SK-N-SH (cell line): Measurements from ENCODE around the gene EPHA3. TPM values are rescaled to one million over a fixed set of nuclear protein-coding genes. Genes with fewer than 3 reads are reported as not detected.

ENCODE experiments used
- CTCF ChIA-PET: fragments of 300-600, 350-600 bp; formaldehyde crosslinking; extraction: SDS; loops from one replicate; lab custom pipeline; 2021; lab: Yijun Ruan, JAX
- POLR2A ChIA-PET: fragments of 350-600 bp; sonication (Branson Sonifier 250); formaldehyde crosslinking; extraction: SDS; loops from one replicate; lab custom pipeline; 2020; ENCODE audit warnings: antibody characterized with exemption, inconsistent platforms; lab: Yijun Ruan, JAX
- DNase-seq: peaks from one replicate; pipeline ENCODE4 v3.0.0; 2012
- H2AFZ ChIP-seq: fragments of 200-600 bp; sonication (generic); 2 replicates; pipeline ENCODE4 v1.8.1; 2016; ENCODE audit warnings: antibody characterized with exemption, mild to moderate bottlenecking, low read depth
- H3F3A ChIP-seq: fragments of 200-600 bp; sonication (generic); replicated peaks from 2 replicates; pipeline ENCODE3; 2016; ENCODE audit warnings: antibody characterized with exemption, mild to moderate bottlenecking; ENCODE audit not compliant: insufficient read depth
- H3K27ac ChIP-seq, 2 experiments: fragments of 200-500 bp in 1 of 2; fragments of 200-600 bp in 1 of 2; sonication (Bioruptor generic) in 1 of 2; sonication (generic), shearing (Covaris generic) in 1 of 2; 2 replicates each; pipeline versions ENCODE4 v1.5.1 to v1.6.1; 2014 to 2016; ENCODE audit warnings: low read depth in 2 of 2, inconsistent platforms in 1 of 2, low read length in 1 of 2, mild to moderate bottlenecking in 1 of 2, mixed read lengths in 1 of 2
- H3K27me3 ChIP-seq: fragments of 200-600 bp; sonication (generic), shearing (Covaris generic); 2 replicates; pipeline ENCODE4 v1.6.1; 2016; ENCODE audit warnings: mixed run types; ENCODE audit not compliant: insufficient read depth
- H3K36me3 ChIP-seq, 2 experiments: fragments of 200-500 bp in 1 of 2; fragments of 200-600 bp in 1 of 2; sonication (Bioruptor generic) in 1 of 2; sonication (generic) in 1 of 2; replicated peaks in 1 of 2; 2 replicates each; pipeline versions ENCODE3 to v1.5.1; 2014 to 2016; ENCODE audit warnings: low read length in 1 of 2, mild to moderate bottlenecking in 1 of 2; ENCODE audit not compliant: insufficient read depth in 2 of 2, control insufficient read depth in 1 of 2
- H3K4me1 ChIP-seq, 2 experiments: fragments of 200-500 bp in 1 of 2; fragments of 200-600 bp in 1 of 2; sonication (Bioruptor generic) in 1 of 2; sonication (generic), shearing (Covaris generic) in 1 of 2; 2 replicates each; pipeline versions ENCODE4 v1.5.1 to v1.6.1; 2014 to 2016; ENCODE audit warnings: low read depth in 1 of 2, low read length in 1 of 2, mixed run types in 1 of 2; ENCODE audit not compliant: insufficient read depth in 2 of 2, control insufficient read depth in 1 of 2
- H3K4me2 ChIP-seq: fragments of 200-600 bp; sonication (generic), shearing (Covaris generic); 2 replicates; pipeline ENCODE4 v1.6.1; 2017; ENCODE audit warnings: mixed run types
- H3K4me3 ChIP-seq, 2 experiments: fragments of 200-500 bp in 1 of 2; fragments of 200-600 bp in 1 of 2; sonication (Bioruptor generic) in 1 of 2; sonication (generic), shearing (Covaris generic) in 1 of 2; 2 replicates each; pipeline versions ENCODE4 v1.5.1 to v1.8.1; 2014 to 2016; ENCODE audit warnings: low read depth in 2 of 2, inconsistent platforms in 1 of 2, low read length in 1 of 2, mild to moderate bottlenecking in 1 of 2, mixed read lengths in 1 of 2, moderate library complexity in 1 of 2
- H3K79me2 ChIP-seq: fragments of 200-600 bp; sonication (generic); 2 replicates; pipeline ENCODE4 v1.8.1; 2017; ENCODE audit warnings: mild to moderate bottlenecking; ENCODE audit not compliant: insufficient read depth
- H3K9ac ChIP-seq: fragments of 200-600 bp; sonication (generic); 2 replicates; pipeline ENCODE4 v1.6.1; 2017; ENCODE audit warnings: mixed run types
- H3K9me2 ChIP-seq: fragments of 200-600 bp; sonication (generic); 2 replicates; pipeline ENCODE4 v1.6.1; 2017; ENCODE audit warnings: mixed run types
- H3K9me3 ChIP-seq: fragments of 200-600 bp; sonication (generic); 2 replicates; pipeline ENCODE4 v1.6.1; 2017; ENCODE audit warnings: mixed run types, mild to moderate bottlenecking, moderate library complexity
- H4K20me1 ChIP-seq: fragments of 200-600 bp; sonication (generic); 2 replicates; pipeline ENCODE4 v1.6.1; 2017; ENCODE audit warnings: mild to moderate bottlenecking, mixed run types; ENCODE audit not compliant: insufficient read depth
- CHD2 ChIP-seq: fragments of 150-350 bp; IDR thresholded peaks from 2 replicates; pipeline ENCODE4 v1.6.1; 2018; ENCODE audit warnings: low read length; ENCODE audit not compliant: partially characterized antibody
- ELF1 ChIP-seq: IDR thresholded peaks from 2 replicates; pipeline ENCODE4 v1.4.0; 2012
- EZH2phosphoT487 ChIP-seq: fragments of 200-600 bp; sonication (generic); IDR thresholded peaks from 2 replicates; pipeline ENCODE4 v1.6.1; 2017; ENCODE audit warnings: low read depth, mixed run types, mild to moderate bottlenecking, antibody characterized with exemption, moderate library complexity, borderline replicate concordance
- FOXM1 ChIP-seq: IDR thresholded peaks from 2 replicates; pipeline ENCODE4 v1.4.0; 2012; ENCODE audit warnings: low read depth, mild to moderate bottlenecking
- GATA2 ChIP-seq: sonication (generic); formaldehyde crosslinking; IDR thresholded peaks from 2 replicates; pipeline ENCODE4 v1.5.0; 2020; ENCODE audit warnings: mild to moderate bottlenecking, missing genetic modification reagents
- MEF2A ChIP-seq: IDR thresholded peaks from 2 replicates; pipeline ENCODE4 v1.4.0; 2012; ENCODE audit warnings: low read depth, borderline replicate concordance
- NFIC ChIP-seq: IDR thresholded peaks from 2 replicates; pipeline ENCODE4 v1.4.0; 2012; ENCODE audit warnings: borderline replicate concordance
- NRF1 ChIP-seq: IDR thresholded peaks from 2 replicates; pipeline ENCODE4 v1.6.1; 2012; ENCODE audit warnings: low read depth, mild to moderate bottlenecking, low read length
- POLR2AphosphoS5 ChIP-seq: IDR thresholded peaks from 2 replicates; pipeline ENCODE4 v1.6.1; 2012; ENCODE audit warnings: low read depth, low read length
- RAD21 ChIP-seq: IDR thresholded peaks from 2 replicates; pipeline ENCODE4 v1.6.1; 2012; ENCODE audit warnings: mild to moderate bottlenecking, low read length
- RFX5 ChIP-seq: IDR thresholded peaks from 2 replicates; pipeline ENCODE4 v1.6.1; 2012; ENCODE audit warnings: mild to moderate bottlenecking, improper control_type of control experiment, low read length
- RXRA ChIP-seq: IDR thresholded peaks from 2 replicates; pipeline ENCODE4 v1.4.0; 2012; ENCODE audit warnings: low read depth, mild to moderate bottlenecking, borderline replicate concordance
- SMC3 ChIP-seq: IDR thresholded peaks from 2 replicates; pipeline ENCODE4 v1.6.1; 2012; ENCODE audit warnings: low read depth, low read length, improper control_type of control experiment
- TAF1 ChIP-seq: IDR thresholded peaks from 2 replicates; pipeline ENCODE4 v1.6.1; 2012; ENCODE audit warnings: low read depth, mild to moderate bottlenecking, low read length, moderate library complexity, borderline replicate concordance
- TEAD4 ChIP-seq: IDR thresholded peaks from 2 replicates; pipeline ENCODE4 v1.4.0; 2012; ENCODE audit warnings: mild to moderate bottlenecking, borderline replicate concordance; ENCODE audit not compliant: insufficient read depth
- YY1 ChIP-seq: IDR thresholded peaks from 2 replicates; pipeline ENCODE4 v1.4.0; 2012; ENCODE audit warnings: low read depth, mild to moderate bottlenecking
- WGBS: methylation state at CpG from one replicate; pipeline ENCODE4 v1.1.6; 2017; ENCODE audit warnings: low lambda C conversion rate; 5-methylcytosine and 5-hydroxymethylcytosine counted together
- polyA plus RNA-seq, 3 experiments: library from polyadenylated mRNA; depleted of rRNA; stranded (reverse); fragments of >200 nt; gene quantifications; 2 replicates each; pipeline ENCODE4 v1.2.3, GENCODE V29; 2012
- TF ChIP-seq, protein P1 (sequence below): IDR thresholded peaks from 2 replicates; pipeline ENCODE4 v1.6.1; 2012; ENCODE audit warnings: mild to moderate bottlenecking, low read depth, low read length, moderate library complexity
- TF ChIP-seq, protein P2 (sequence below): IDR thresholded peaks from 2 replicates; pipeline ENCODE4 v1.4.0; 2012; ENCODE audit warnings: low read depth
- TF ChIP-seq, protein P3 (sequence below): IDR thresholded peaks from 2 replicates; pipeline ENCODE4 v1.4.0; 2012; ENCODE audit warnings: low read depth, borderline replicate concordance
- TF ChIP-seq, protein P4 (sequence below): IDR thresholded peaks from 2 replicates; pipeline ENCODE4 v1.4.0; 2012; ENCODE audit warnings: low read depth, borderline replicate concordance

Gene EPHA3
- polyA plus RNA-seq, 1 of the 3 experiments (the other 2 are of a cell fraction) = not detected

DNA sequence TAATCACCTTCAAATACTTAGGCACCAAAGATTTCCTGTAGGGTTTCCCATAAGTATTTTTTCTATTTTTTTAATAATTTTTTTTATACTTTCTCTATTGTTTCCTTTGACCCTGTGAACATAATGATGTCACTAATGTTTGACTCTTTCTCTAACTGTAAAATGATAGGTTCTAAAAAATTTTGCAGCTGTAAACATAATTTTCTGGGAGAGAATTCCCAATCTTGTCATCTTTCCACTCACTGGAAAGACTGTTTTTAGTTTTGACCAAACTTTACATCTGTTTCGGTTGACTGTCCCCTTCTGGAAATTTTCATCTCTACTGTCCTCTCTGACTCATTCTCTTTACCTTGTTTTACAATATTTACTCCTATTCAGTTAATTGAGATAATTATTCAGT is 5.5 kb upstream of the EPHA3 start:
- POLR2A ChIA-PET = no interaction called here
- 3% methylated on average over 1 of the region's 1 CpG for WGBS

More for the DNA sequence above, 5.5 kb upstream of the EPHA3 start:
- Histone ChIP-seq H3K9me3 (no peaks in the 10 kb centered on the region), H3K36me3 (no peaks in the 10 kb centered on the region), H3F3A (no peaks in the 10 kb centered on the region), H4K20me1 (no peaks in the 10 kb centered on the region), H3K27ac (no peak overlapping the region), H3K4me2 (no peak overlapping the region), H3K9me2 (no peaks in the 10 kb centered on the region), H3K27me3 (peaks cover 11% of the 10 kb centered on the region), H3K4me1 (no peaks in the 10 kb centered on the region), H3K9ac (no peak overlapping the region), H3K4me3 (no peak overlapping the region), H2AFZ (no peak overlapping the region), H3K79me2 (no peaks in the 10 kb centered on the region)
- CTCF ChIA-PET = interaction anchor here (2.6 kb wide), 1 partner anchor 883 kb away, joined by 8 read pairs; no protein-coding TSS in a partner anchor
- no peak for TF ChIP-seq YY1
- no peak for TF ChIP-seq TAF1
- no peak for TF ChIP-seq FOXM1
- no peak for TF ChIP-seq NFIC
- TF ChIP-seq RXRA = no peak
- TF ChIP-seq RFX5 = no peak
- TF ChIP-seq GATA2 (CRISPR knock-in tag) = no peak
- TF ChIP-seq, protein P1, sequence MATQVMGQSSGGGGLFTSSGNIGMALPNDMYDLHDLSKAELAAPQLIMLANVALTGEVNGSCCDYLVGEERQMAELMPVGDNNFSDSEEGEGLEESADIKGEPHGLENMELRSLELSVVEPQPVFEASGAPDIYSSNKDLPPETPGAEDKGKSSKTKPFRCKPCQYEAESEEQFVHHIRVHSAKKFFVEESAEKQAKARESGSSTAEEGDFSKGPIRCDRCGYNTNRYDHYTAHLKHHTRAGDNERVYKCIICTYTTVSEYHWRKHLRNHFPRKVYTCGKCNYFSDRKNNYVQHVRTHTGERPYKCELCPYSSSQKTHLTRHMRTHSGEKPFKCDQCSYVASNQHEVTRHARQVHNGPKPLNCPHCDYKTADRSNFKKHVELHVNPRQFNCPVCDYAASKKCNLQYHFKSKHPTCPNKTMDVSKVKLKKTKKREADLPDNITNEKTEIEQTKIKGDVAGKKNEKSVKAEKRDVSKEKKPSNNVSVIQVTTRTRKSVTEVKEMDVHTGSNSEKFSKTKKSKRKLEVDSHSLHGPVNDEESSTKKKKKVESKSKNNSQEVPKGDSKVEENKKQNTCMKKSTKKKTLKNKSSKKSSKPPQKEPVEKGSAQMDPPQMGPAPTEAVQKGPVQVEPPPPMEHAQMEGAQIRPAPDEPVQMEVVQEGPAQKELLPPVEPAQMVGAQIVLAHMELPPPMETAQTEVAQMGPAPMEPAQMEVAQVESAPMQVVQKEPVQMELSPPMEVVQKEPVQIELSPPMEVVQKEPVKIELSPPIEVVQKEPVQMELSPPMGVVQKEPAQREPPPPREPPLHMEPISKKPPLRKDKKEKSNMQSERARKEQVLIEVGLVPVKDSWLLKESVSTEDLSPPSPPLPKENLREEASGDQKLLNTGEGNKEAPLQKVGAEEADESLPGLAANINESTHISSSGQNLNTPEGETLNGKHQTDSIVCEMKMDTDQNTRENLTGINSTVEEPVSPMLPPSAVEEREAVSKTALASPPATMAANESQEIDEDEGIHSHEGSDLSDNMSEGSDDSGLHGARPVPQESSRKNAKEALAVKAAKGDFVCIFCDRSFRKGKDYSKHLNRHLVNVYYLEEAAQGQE = no peak
- TF ChIP-seq ELF1 = no peak
- no peak for TF ChIP-seq SMC3
- TF ChIP-seq, protein P2, sequence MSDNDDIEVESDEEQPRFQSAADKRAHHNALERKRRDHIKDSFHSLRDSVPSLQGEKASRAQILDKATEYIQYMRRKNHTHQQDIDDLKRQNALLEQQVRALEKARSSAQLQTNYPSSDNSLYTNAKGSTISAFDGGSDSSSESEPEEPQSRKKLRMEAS = no peak
- TF ChIP-seq TEAD4 = no peak
- TF ChIP-seq, protein P3, sequence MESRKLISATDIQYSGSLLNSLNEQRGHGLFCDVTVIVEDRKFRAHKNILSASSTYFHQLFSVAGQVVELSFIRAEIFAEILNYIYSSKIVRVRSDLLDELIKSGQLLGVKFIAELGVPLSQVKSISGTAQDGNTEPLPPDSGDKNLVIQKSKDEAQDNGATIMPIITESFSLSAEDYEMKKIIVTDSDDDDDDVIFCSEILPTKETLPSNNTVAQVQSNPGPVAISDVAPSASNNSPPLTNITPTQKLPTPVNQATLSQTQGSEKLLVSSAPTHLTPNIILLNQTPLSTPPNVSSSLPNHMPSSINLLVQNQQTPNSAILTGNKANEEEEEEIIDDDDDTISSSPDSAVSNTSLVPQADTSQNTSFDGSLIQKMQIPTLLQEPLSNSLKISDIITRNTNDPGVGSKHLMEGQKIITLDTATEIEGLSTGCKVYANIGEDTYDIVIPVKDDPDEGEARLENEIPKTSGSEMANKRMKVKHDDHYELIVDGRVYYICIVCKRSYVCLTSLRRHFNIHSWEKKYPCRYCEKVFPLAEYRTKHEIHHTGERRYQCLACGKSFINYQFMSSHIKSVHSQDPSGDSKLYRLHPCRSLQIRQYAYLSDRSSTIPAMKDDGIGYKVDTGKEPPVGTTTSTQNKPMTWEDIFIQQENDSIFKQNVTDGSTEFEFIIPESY = no peak
- no peak for TF ChIP-seq EZH2phosphoT487
- no peak for TF ChIP-seq POLR2AphosphoS5
- TF ChIP-seq NRF1 = no peak
- no peak for TF ChIP-seq RAD21
- no peak for TF ChIP-seq CHD2
- TF ChIP-seq, protein P4, sequence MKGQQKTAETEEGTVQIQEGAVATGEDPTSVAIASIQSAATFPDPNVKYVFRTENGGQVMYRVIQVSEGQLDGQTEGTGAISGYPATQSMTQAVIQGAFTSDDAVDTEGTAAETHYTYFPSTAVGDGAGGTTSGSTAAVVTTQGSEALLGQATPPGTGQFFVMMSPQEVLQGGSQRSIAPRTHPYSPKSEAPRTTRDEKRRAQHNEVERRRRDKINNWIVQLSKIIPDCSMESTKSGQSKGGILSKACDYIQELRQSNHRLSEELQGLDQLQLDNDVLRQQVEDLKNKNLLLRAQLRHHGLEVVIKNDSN = no peak
- no peak for TF ChIP-seq MEF2A
- no peak for DNase-seq
